ENCODE measurements around the gene UBE3B. TPM values are rescaled to one million over a fixed set of nuclear protein-coding genes. Genes with fewer than 3 reads are reported as not detected.
"Not testable (repeated sequence)": the region's sequence is repeated elsewhere in the genome, so short reads cannot be mapped to it uniquely, and the experiment has no call there.

UBE3B gene
- polyA plus RNA-seq, 1 donor (not counting 4 experiments of a cell fraction or from before 2014, with no cell fraction given), result 27.1 TPM

DNA sequence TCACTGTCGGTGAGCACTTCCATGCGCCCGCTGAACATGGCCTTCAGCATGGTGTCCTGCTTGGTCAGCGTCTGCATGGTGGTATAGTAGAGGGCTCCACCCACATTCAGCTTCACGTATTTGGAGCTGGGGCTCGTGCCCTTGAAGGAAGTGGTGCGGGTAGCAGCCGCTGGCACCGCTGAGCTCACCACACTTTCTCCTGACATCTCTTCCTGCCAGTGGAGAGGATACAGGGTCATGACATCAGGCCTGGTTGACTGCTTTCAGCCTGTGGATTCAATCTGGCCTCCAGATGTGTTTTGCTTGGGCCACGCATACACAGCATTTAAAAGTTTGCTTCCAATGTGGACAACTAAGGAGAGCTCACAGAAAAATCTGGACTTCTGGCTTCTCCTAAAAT, 7.9 kb upstream of the UBE3B start:
- peaks cover 97% of the 10 kb centered on the region for H3K79me2 ChIP-seq (ENCODE audit: control insufficient read depth, insufficient read depth, low read length)

GRCh38 chr12:109473006-109473405, 4.4 kb upstream of the UBE3B start:
- FAIRE-seq (no peak), DNase-seq (ENCODE audit: low read depth, low spot score) (no peak)
- Histone ChIP-seq H3K4me2 (ENCODE audit: control insufficient read depth, extremely low read depth, insufficient read depth, low read depth, low read length) (no peak overlapping the region), H3K4me1 (ENCODE audit: control insufficient read depth, extremely low read depth, insufficient read depth, low read length) (peaks cover 12% of the 10 kb centered on the region), H4K20me1 (ENCODE audit: control insufficient read depth, extremely low read depth, insufficient read depth, low read length) (peaks cover 19% of the 10 kb centered on the region), H3K4me3 (ENCODE audit: control insufficient read depth in 2 of 3, extremely low read depth in 1 of 3, insufficient read depth in 2 of 3, low read depth in 1 of 3, low read length in 3 of 3) (no peak overlapping the region), H3K9me3 (ENCODE audit: control insufficient read depth, low read depth, low read length) (no peaks in the 10 kb centered on the region), H3K79me2 (ENCODE audit: control insufficient read depth, insufficient read depth, low read length) (peaks cover 94% of the 10 kb centered on the region), H3K9me1 (ENCODE audit: control insufficient read depth, extremely low read depth, insufficient read depth, low read length) (no peaks in the 10 kb centered on the region), H3K36me3 (ENCODE audit: control insufficient read depth in 2 of 2, extremely low read depth in 1 of 2, insufficient read depth in 2 of 2, low read length in 2 of 2) (peaks cover 16 to 25% of the 10 kb centered on the region in 2 experiments), H3K9ac (ENCODE audit: control insufficient read depth, extremely low read depth, insufficient read depth, low read length) (no peak overlapping the region), H2AFZ (ENCODE audit: control insufficient read depth, low read length) (no peak overlapping the region), H3K27ac (ENCODE audit: control insufficient read depth, insufficient read depth, low read length) (no peak overlapping the region), H3K27me3 (ENCODE audit: control insufficient read depth, extremely low read depth, insufficient read depth, low read length) (no peaks in the 10 kb centered on the region)
- TF ChIP-seq EZH2 (IDR thresholded peaks at IDR 0.05; ENCODE audit: low read length), result no peak
- TF ChIP-seq, protein P1, sequence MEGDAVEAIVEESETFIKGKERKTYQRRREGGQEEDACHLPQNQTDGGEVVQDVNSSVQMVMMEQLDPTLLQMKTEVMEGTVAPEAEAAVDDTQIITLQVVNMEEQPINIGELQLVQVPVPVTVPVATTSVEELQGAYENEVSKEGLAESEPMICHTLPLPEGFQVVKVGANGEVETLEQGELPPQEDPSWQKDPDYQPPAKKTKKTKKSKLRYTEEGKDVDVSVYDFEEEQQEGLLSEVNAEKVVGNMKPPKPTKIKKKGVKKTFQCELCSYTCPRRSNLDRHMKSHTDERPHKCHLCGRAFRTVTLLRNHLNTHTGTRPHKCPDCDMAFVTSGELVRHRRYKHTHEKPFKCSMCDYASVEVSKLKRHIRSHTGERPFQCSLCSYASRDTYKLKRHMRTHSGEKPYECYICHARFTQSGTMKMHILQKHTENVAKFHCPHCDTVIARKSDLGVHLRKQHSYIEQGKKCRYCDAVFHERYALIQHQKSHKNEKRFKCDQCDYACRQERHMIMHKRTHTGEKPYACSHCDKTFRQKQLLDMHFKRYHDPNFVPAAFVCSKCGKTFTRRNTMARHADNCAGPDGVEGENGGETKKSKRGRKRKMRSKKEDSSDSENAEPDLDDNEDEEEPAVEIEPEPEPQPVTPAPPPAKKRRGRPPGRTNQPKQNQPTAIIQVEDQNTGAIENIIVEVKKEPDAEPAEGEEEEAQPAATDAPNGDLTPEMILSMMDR (optimal IDR thresholded peaks at IDR 0.05 in 1 of 3, IDR thresholded peaks at IDR 0.05 in 1 of 3, conservative IDR thresholded peaks at IDR 0.05 in 1 of 3; ENCODE audit: extremely low read depth in 1 of 3, insufficient read depth in 2 of 3, low read length in 3 of 3), result no peak
- dilution Hi-C loops (cut with MboI; ENCODE audit: extremely low pct_ligation_motif_present, low sequenced_read_pairs), result no loop called here

More for the DNA sequence above, 7.9 kb upstream of the UBE3B start:
- no peak for DNase-seq (ENCODE audit: low read depth, low spot score)
- H3K4me1 ChIP-seq (ENCODE audit: control insufficient read depth, extremely low read depth, insufficient read depth, low read length), result no peaks in the 10 kb centered on the region
- H3K9me3 ChIP-seq (ENCODE audit: control insufficient read depth, low read depth, low read length), result no peaks in the 10 kb centered on the region
- FAIRE-seq, result no peak
- H3K36me3 ChIP-seq (ENCODE audit: control insufficient read depth in 2 of 2, extremely low read depth in 1 of 2, insufficient read depth in 2 of 2, low read length in 2 of 2), result peaks cover 29 to 38% of the 10 kb centered on the region in 2 experiments
- H3K27ac ChIP-seq (ENCODE audit: control insufficient read depth, insufficient read depth, low read length), result no peak overlapping the region
- no peaks in the 10 kb centered on the region for H3K9me1 ChIP-seq (ENCODE audit: control insufficient read depth, extremely low read depth, insufficient read depth, low read length)
- dilution Hi-C loops (cut with MboI; ENCODE audit: extremely low pct_ligation_motif_present, low sequenced_read_pairs), result no loop called here
- H3K9ac ChIP-seq (ENCODE audit: control insufficient read depth, extremely low read depth, insufficient read depth, low read length), result no peak overlapping the region
- H2AFZ ChIP-seq (ENCODE audit: control insufficient read depth, low read length), result no peak overlapping the region
- H4K20me1 ChIP-seq (ENCODE audit: control insufficient read depth, extremely low read depth, insufficient read depth, low read length), result peaks cover 35% of the 10 kb centered on the region
- no peak overlapping the region for H3K4me3 ChIP-seq (ENCODE audit: control insufficient read depth in 2 of 3, extremely low read depth in 1 of 3, insufficient read depth in 2 of 3, low read depth in 1 of 3, low read length in 3 of 3)
- TF ChIP-seq EZH2 (IDR thresholded peaks at IDR 0.05; ENCODE audit: low read length), result no peak
- TF ChIP-seq, protein P1 (optimal IDR thresholded peaks at IDR 0.05 in 1 of 3, IDR thresholded peaks at IDR 0.05 in 1 of 3, conservative IDR thresholded peaks at IDR 0.05 in 1 of 3; ENCODE audit: extremely low read depth in 1 of 3, insufficient read depth in 2 of 3, low read length in 3 of 3), result no peak
- H3K27me3 ChIP-seq (ENCODE audit: control insufficient read depth, extremely low read depth, insufficient read depth, low read length), result no peaks in the 10 kb centered on the region
- H3K4me2 ChIP-seq (ENCODE audit: control insufficient read depth, extremely low read depth, insufficient read depth, low read depth, low read length), result no peak overlapping the region

GRCh38 chr12:109473526-109474270, 3.7 kb upstream of the UBE3B start:
- H2AFZ ChIP-seq (ENCODE audit: control insufficient read depth, low read length); FAIRE-seq; dilution Hi-C loops (cut with MboI; ENCODE audit: extremely low pct_ligation_motif_present, low sequenced_read_pairs): not testable (repeated sequence)

More at GRCh38 chr12:109473526-109474270, 3.7 kb upstream of the UBE3B start:
- H3K4me3 ChIP-seq (ENCODE audit: control insufficient read depth in 2 of 3, extremely low read depth in 1 of 3, insufficient read depth in 2 of 3, low read depth in 1 of 3, low read length in 3 of 3); H3K27me3 ChIP-seq (ENCODE audit: control insufficient read depth, extremely low read depth, insufficient read depth, low read length); H3K27ac ChIP-seq (ENCODE audit: control insufficient read depth, insufficient read depth, low read length); H3K9me3 ChIP-seq (ENCODE audit: control insufficient read depth, low read depth, low read length); H3K4me2 ChIP-seq (ENCODE audit: control insufficient read depth, extremely low read depth, insufficient read depth, low read depth, low read length); H3K9ac ChIP-seq (ENCODE audit: control insufficient read depth, extremely low read depth, insufficient read depth, low read length); DNase-seq (ENCODE audit: low read depth, low spot score); H3K9me1 ChIP-seq (ENCODE audit: control insufficient read depth, extremely low read depth, insufficient read depth, low read length): not testable (repeated sequence)
- Histone ChIP-seq H3K79me2 (ENCODE audit: control insufficient read depth, insufficient read depth, low read length) (peaks cover 95% of the 10 kb centered on the region), H3K36me3 (ENCODE audit: control insufficient read depth in 2 of 2, extremely low read depth in 1 of 2, insufficient read depth in 2 of 2, low read length in 2 of 2) (peaks cover 15 to 22% of the 10 kb centered on the region in 2 experiments), H4K20me1 (ENCODE audit: control insufficient read depth, extremely low read depth, insufficient read depth, low read length) (peaks cover 19% of the 10 kb centered on the region), H3K4me1 (ENCODE audit: control insufficient read depth, extremely low read depth, insufficient read depth, low read length) (peaks cover 16% of the 10 kb centered on the region)
